HG02852 (cell line): ENCODE measurements around the gene LRRC28.

Experiments used
- ATAC-seq: cut with Tn5 transposase; IDR thresholded peaks from one replicate; pipeline ENCODE4 v1.9.1; 2021; ENCODE audit warnings: mild to moderate bottlenecking, moderate library complexity; ENCODE audit not compliant: unreplicated experiment

The LRRC28 gene

DNA sequence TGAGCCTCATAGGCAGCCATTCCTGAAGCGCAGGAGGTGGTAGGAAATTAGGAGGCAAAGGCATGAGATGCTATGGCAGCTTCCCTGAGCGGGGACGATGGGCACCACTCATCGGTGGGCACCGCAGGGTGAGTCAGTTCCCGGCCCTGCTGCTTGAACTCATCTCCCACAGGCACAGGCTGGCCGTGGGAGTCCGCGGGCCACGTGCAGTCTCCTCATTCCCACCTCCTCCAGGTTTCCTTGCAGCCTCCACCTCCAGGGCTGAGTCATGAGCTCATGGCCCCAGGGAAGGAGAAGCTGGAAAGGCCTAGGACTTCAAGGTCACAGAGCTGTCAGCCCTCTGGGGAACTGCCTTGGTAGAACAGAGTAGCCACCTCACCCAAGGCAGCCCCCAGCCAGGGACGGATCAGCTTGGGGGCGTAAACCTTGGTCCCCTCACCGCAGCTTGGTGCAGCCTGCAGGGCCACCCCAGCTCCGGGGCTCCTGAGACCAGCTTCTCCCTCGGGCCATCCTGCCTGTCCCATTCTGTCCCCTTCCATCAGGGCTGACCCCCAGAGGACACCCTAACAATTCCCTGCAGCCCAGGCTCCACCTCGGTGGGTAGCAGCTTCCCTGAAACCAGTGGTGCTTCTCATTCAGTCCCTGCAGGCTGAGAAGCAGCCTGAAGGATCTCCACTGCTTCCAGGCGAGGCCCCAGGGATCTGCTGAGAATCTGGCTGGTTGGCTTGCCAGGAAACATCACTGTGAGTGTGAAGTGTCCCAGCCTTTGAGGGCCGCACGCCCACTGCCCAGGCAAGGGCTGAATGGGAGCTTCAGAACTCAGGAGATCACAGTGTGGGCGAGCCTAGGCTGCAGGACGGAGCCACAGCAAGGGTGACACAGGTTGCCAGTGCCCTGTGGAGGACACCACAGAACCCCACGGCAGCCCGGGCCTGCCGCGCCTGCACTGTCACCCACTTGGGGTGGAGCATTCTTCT, 163.8 kb downstream of the LRRC28 start:
- no peak for ATAC-seq

DNA sequence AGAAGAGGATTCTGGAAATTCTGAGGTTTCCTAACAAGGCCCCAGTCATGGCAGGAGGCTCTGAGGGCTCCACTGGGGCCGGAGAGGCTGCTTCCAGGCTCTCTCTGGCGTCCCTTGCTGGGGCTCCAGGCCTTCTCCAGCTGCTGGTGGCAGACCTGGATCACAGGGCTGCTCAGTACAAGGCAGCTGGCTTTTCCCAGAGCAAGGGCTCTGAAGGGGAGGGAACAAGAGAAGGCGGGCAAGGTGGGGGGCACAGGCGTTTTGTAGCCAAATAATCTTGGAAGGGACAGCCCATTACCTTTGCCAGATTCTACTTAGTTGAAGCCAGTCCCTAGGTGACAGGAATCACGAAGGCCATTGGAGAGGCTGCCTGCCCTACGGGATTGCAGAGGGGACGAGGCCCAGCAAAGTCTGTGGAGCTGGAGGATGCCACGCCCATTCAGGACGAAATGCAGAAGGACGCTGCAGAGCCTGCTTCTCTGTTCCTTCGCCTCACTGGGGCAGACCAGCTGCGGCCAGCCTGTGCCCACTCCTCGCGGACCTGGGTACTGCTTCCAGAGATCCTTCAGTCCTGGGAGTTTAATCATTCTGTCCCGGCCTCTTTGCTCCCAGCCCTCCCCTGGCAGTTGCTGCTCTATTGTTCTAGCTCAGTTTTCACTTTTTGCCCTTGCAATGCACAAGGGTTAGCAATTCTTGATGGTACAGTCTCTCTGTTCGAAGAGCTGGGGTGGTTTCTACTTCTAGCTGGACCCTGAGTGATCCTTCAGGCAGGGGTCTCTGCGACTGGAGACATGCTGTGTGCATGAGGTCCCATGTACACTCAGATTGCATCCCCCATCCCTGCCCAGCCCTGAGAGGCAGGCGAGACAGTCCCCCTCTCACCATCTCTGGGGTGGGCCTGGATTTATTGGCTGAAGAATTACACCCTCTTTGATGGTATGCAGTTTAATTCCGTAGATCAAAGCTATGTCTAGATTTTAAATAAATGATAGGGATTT, 165.2 kb downstream of the LRRC28 start:
- ATAC-seq, result no peak

DNA sequence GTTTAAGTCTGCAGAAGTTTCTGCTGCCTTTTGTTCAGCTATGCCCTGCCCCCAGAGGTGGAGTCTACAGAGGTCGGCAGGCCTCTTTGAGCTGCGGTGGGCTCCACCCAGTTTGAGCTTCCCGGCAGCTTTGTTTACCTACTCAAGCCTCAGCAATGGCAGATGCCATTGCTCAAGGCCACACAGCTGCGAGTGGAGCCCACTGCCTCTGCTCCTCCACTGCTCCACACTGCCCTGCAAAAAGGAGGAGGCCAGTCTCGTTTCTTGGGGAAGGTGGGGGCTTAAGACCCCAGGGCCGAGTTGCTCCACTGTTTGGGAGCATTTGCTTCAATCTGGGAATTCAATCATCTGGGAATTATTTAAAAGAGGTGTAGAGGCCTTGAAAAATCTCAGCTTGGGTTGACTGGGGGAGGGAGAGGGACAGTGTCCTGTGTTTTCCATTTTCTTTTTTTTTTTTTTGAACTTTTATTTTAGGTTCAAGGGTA, 169.9 kb downstream of the LRRC28 start:
- no peak for ATAC-seq

DNA sequence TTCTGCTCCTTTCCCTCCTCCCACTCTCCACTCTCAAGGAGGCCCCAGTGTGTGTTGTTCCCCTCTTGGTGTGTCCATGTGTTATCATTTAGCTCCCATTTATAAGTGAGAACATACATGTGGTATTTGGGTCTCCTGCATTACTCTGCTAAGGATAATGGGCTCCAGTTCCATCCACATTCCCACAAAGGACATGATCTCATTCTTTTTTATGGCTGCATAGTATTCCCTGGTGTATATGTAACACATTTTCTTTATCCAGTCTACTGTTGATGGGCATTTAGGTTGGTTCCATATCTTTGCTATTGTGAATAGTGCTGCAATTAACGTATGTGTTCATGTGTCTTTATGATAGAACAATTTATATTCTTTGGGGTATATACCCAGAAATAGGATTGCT, 170.5 kb downstream of the LRRC28 start:
- no peak for ATAC-seq

DNA sequence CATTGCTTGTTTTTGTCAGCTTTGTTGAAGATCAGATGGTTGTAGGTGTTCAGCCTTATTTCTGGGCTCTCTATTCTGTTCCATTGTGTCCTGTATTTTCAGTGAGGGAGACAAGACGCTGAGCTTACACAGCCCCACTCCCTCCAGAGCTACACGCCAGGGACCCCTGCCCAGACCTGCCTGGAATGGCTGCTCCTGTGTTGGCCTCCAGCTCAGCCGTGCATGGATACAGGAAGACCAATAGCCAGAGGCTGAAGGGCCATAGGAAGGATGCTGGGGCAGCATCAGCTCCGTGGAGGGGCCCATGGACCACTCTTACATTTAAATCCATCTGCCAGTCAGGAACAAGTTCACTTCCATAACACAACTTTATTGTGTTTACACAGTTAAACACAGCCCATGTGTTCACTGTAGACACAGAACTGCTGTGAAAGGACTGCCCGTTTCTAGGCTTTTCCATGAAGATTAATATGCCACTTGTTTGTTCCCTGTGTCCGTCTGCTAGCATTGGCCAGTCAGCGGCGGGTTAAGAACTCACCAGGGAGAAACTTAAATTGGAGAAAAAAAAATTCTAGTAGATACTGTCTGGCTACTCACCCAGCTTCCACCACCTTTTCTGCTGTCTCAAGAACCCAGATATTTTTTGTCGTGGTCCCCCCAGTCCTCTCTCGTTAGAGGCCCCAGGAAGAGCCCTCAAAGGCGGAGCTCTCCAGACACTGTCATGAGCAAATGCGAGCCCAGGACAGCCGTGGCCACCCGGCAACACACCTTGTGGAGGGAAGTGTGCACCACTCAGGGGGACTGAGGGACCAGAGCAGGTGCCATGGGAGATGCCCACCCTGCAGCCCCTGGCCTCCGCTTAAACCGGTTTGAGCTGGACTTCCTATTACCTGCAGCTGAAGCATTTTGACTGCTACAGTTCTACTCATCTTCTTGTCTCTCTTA, 172.2 kb downstream of the LRRC28 start:
- ATAC-seq, result no peak

DNA sequence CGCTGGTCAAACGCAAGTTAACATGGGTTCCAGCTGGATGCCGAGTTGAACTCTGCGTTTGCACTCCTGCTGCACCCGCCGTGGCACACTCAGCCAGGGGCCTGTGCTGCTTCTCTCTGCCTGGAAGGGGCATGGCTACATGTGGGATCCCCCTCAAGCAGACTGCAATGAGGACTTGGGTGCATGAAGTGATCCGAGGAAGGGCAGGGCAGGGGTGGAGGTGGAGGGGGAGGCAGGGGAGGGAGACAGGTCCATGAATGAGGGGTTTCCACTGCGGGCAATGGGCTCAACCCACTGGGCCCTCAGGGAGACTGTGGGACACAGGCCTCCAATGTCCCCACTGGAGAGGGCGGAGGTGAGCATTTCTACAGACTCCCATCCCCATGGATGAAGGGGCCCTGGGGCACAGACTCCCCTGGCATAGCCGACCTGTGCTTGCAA, 172.9 kb downstream of the LRRC28 start:
- ATAC-seq, result no peak

DNA sequence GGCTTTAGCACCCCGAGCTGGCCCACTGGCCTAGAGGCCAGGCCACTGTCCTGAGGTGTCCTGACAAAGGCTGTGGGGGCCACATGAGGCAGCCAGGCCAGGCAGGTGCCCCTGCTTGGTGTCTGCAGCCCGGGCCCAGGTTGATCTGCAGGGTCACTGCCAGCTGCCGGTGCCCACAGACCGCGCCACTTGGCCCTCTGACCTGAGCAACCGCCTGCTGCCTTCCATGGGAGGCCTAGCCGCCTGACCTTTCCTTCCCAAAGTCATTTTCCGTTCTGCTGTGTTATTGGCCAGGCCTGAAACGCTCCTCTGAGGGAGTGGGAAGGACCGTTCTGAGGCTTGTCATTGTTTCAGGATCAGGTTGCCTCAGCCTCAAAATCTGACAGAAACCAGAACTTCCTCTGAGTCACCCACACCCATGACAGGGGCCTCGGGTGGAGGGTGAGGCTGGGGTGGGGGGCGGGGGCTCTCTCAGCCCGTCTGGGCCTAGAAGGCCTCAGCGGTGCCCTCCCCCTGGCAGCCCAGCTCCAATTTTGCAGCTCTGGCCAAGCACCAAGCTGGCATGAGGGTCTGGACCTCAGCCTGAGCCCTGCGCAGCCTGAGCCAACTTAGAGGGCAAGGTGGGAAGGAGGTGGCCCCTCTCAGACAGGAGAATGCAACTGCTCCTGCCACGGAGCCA, 173.8 kb downstream of the LRRC28 start:
- peak; percentile 92 for ATAC-seq

DNA sequence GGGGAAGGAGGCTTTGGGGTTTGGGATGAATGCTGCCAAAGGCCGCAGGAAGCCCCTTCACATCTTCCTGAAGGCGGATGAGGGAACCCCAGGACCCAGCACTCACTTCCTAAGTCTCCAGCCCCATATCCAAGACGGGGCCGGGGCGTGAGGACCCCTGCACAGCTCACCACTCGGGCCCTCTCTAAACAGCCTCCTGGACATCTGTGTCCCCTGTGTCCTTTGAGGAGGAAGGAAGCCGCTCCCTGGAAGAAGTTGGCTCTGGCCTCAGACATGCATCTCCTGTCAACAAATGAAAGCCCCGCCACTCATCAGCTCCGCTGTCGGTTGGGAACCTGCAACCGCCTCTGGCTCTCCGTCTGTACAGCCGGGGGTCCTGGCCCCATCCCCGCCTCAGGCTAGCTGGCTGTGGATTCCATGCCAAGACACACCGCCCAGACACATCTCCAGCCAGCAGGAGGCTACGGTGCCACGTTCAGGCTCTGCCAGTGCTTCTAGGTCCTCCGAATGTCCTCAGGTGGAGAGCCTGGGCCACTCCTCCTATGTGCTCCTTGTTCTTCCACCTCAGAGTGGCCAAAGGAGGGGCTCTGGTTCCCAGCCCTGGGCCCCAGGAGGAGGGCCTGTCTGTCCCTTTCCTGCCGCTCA, 174.5 kb downstream of the LRRC28 start:
- no peak for ATAC-seq

DNA sequence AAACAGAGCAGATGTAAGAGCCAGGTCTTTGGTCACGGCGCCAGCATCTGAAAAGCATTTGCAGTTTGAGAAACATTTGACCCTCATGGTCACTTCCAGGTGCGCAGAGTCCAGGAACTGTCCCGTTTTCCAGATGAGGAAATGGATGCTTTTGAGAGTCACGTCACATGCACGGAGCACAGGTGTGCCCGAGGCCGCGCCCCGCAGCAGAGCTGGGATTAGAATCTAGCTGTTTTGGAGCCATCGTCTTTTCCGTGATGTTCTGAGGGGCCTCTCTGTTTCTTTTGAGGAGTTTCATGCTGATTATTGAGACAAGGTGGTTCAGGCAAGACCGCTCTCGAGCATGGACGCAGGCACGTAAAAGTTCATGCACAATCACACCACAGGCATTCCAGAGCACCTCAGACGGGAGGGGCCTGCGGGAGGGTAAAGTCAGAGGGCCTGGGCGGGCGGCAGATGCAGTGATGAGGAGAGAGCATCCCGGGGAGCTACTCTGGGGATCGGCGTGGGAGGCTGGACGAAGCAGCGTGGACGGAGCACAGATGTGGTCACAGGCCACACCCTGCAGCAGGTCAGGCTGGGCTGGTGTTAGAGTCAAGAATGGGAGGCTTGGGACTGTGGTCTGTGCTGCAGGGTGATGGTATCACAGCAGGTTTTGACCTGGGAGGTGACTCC, 175.3 kb downstream of the LRRC28 start:
- ATAC-seq, result no peak

DNA sequence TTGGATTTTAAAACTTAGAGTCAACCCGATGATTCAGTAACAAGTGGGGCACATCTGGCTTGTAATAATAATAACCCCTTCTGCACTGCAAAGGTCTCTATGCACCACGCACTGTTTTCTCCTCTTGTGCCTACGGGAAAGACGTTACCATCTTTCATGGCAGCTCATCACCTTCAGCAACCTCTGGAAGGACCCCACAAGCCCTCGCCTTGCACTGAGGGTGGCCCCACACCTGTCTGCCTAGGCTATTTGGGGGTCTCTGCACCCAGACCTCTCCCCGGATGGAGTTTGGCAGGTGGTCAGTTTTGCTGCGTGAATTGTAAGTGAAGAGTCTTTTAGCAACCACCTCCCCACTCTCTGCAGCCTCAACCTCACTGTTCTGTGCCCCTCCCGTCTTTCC, 175.9 kb downstream of the LRRC28 start:
- ATAC-seq, result no peak

DNA sequence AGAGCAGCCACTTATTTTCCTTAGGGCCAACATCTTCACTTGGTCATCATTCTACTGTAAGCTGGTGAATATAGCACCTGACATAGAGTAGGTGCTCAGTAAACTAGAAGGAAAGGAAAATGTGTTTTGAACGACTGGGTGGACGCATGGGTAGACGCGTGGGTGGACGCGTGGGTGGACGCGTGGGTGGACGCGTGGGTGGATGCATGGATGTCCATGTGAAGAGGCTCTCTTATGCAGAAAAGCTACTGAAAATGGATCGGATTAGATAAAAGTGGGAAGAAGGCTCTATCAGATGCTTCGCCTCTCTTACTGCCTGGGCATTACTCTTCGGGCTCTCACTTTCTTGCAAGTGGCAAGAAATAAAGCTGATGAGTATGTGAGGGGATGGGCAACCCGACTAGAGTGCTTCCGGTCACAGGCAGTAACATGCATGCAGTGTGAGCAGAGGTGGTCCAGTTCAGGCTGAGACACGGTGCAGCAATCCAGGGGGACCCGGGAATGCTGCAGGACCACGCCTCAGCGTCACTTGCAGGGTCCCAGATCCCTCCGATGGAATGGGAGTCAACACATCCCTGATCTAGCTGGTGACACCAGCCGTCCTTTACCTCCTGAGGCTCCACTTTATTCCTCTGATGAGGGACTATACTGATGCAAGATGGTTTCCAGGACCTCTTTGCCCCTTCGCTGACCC, 176.5 kb downstream of the LRRC28 start:
- ATAC-seq, result no peak

DNA sequence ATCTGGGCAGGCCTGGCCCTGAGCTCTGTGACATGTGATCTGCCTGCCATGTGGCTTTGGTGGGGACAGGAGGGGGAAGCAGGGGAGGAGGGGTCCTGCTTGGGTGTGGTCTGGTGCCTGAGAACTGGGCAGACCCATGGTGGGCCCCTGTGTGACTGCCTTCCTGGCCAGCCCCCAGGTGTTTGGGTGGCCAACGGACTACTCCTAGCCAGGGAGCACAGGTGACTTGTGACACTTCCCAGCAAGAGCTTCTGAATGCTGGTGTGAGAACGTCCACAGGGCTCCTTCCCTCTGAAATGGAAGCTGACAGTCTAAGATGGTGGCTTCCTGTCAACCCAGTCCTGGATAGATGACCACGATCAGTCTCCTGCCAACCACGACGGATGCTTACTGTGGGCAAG, 178.4 kb downstream of the LRRC28 start:
- ATAC-seq, result no peak

DNA sequence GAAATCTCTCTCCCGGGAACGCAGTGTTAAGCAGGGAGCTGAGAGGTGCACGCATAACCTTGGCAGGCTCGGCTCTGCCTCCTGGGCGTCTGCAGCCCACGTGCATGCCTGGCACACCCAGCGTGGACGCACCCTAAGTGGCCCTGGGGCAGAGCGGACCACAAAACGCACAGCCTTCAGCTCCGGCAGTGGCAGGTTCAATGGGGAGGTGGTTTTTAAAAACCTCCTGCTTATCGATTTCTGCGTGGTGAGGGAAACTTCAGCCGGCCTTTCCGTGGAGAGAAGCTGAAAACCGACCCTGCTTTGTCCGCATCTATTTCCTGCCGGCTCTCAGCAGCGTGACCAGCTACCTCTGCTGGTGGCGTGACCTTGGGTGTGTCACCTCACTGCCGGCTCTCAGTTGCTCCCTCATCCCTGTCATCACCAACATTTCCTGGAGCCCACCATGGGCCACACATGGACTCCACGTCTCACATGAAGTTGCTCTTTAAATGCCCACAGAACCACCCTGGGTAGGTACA, 179.7 kb downstream of the LRRC28 start:
- ATAC-seq, result no peak

DNA sequence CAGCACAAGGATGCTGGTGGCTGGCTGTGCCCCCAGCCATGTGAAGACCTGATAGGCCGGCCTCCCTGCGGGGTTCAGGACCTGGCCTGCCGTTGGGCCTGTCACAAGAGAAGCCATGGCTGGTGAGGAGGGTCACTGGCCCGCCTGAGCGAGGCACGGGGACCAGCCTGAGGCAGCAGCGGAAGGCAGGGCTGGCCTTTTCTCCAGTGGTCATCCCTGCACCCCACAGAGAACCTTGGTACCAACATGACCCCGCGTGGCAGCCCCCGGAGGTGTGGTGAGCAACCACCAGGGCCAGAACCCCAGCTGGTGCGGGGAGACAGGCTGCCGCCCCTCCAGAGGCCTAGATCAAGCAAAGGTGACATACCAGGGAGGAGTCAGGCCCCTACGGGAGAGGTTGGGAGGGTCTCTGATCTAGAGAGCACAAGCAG, 180.4 kb downstream of the LRRC28 start:
- no peak for ATAC-seq

DNA sequence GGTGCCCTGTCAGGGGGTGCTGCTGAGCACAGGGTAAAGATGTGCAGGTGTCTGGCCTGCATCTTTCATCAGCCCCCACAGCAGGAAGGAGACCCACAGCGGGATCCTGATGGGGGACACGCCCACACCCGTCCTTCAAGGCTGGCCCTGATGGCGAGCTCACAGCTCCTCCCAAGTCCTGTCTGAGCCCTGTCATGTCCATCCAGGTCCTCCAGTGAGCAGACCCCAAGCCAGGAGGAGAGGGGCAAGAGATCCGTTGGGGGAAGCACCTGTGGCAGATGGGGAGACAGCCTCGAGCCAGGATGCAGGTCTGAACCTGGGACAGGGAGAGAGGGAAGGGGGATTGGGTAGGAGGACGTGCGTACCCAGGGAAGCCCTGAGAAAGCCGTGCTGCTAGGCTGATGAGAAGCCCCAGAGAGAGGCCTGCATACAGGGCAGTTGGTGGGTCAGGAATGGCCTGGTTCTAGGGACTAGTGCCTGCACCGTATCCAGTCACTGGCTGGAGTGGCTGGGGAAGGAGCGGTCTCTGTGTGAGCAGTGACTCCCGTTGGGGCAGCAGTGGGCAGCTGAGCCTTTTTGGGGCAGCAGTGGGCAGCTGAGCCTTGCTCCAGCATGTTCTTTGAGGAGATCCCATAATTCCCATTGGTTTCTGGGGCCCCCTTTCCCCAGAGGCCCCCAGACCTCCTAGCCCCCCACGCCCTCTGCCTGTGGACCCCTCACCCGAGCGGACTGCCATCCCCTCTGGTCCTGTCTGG, 181.2 kb downstream of the LRRC28 start:
- no peak for ATAC-seq

DNA sequence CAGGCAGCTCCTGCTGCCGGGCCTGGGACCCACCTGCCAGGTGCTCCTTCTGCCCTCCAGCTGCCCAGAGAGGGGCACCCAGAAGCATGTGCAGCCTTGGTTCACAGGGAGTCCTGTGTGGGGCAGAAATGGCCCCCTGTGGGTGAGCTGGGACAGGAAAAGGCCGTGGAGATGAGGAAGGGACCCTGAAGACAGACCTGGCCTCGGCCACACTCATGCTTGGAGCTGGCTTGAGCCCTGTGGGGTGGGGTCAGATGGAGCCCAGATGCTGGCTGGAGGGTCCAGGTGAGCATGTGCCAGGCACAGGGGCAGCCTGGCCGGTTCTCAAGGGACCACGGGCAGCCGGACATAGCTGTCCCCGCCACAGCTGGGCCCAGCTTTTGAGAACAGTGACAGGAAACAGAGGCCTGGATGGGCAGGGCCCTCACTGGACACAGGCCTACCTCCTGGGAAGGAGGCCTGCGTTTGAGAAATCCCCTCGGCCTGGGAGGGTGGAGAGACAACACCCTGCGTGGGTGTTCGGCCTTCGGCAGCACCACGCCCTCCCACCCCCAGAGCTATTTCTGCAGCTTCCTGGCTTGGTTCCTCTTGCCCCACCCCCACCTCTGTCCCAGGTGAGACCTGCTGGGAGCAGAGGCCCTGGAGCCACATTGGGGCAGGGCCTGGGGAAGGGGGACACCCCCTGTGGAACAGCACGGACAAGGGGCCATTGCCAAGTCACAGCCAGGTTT, 181.9 kb downstream of the LRRC28 start:
- ATAC-seq, result peak; percentile 63
